HG02759 (cell line): ENCODE measurements around the gene SPNS1.
"Not testable (repeated sequence)": the region's sequence is repeated elsewhere in the genome, so short reads cannot be mapped to it uniquely, and the experiment has no call there.

Source experiments
- ATAC-seq: cut with Tn5 transposase; IDR thresholded peaks from one replicate; pipeline ENCODE4 v1.9.1; 2021; ENCODE audit warnings: mild to moderate bottlenecking, moderate library complexity; ENCODE audit not compliant: unreplicated experiment

The SPNS1 gene

DNA sequence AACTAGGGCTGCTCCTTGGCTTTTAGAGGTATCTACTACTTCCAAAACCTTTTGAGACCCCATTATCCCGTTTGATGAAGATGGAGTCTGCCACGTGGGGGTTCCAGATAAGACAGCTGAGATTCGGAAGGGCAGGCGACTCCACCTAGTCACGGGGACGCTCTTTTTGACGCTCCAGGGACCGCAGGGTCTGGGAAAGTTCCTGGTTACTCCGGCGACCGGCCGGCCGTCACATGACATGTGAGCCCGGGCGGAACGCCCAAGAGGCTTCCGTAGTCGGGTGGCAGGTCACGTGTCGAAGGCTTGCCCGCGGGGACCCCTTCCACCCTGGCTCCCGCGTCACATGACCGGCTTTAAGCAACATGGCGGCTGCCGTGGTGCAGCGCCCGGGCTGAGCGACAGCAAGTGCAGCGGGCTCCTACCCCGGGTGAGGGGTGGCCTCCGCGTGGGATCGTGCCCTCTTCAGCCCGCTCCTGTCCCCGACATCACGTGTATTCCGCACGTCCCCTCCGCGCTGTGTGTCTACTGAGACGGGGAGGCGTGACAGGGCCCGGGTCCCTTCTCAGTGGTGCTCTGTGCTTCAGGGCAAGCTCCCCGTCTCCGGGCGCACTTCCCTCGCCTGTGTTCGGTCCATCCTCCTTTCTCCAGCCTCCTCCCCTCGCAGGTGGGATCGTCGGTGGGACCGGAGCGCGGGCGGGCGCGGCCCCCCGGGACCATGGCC, at the start of gene SPNS1:
SPNS1 (plus strand) TSS at position 342 of the 721 bp plus-strand sequence; CDS start at position 716, 374 bp downstream.
- peak; percentile 92 for ATAC-seq

- ATAC-seq, result peak; percentile 29
Measured at GRCh38 chr16:28925386-28926228, 49.0 kb upstream of the SPNS1 start.

GRCh38 chr16:28926284-28926683, 48.3 kb upstream of the SPNS1 start:
- ATAC-seq, result not testable (repeated sequence)

GRCh38 chr16:28927815-28928214, 46.8 kb upstream of the SPNS1 start:
- ATAC-seq, result no peak

DNA sequence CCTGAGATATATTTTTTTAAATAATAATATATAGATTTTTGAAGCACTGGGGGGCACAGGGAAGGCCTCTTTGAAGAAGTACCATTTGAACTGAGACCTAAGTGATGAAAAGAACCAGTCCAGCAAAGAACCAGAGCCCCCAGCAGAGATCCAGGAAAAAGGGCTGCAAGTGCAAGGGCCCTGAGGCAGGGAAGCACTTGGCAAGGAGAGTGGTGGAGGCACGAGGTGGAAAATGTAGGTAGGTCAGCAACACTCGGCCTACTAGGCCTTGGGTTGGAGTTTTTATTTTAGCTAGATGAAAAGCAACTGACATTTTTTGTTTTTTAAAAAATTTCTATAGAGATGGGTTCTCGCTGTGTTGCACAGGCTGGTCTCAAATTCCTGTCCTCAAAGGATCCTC, 44.4 kb upstream of the SPNS1 start:
- ATAC-seq, result no peak

GRCh38 chr16:28930652-28931051, 43.9 kb upstream of the SPNS1 start:
- peak; percentile 68 for ATAC-seq

- ATAC-seq, result peak; percentile 51
Measured at GRCh38 chr16:28931801-28932225, 42.8 kb upstream of the SPNS1 start, which contains the start of gene CD19. Gene CD19 (plus strand): TSS chr16:28931971. CDS start chr16:28932001, 30 bp downstream.

GRCh38 chr16:28932339-28933141, 42.0 kb upstream of the SPNS1 start:
- ATAC-seq, result no peak

DNA sequence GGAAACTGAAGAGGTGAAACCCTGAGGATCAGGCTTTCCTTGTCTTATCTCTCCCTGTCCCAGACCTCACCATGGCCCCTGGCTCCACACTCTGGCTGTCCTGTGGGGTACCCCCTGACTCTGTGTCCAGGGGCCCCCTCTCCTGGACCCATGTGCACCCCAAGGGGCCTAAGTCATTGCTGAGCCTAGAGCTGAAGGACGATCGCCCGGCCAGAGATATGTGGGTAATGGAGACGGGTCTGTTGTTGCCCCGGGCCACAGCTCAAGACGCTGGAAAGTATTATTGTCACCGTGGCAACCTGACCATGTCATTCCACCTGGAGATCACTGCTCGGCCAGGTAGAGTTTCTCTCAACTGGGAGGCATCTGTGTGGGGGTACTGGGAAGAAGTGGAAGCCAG, 41.4 kb upstream of the SPNS1 start:
- ATAC-seq, result no peak

GRCh38 chr16:28935346-28935745, 39.2 kb upstream of the SPNS1 start:
- ATAC-seq, result no peak

DNA sequence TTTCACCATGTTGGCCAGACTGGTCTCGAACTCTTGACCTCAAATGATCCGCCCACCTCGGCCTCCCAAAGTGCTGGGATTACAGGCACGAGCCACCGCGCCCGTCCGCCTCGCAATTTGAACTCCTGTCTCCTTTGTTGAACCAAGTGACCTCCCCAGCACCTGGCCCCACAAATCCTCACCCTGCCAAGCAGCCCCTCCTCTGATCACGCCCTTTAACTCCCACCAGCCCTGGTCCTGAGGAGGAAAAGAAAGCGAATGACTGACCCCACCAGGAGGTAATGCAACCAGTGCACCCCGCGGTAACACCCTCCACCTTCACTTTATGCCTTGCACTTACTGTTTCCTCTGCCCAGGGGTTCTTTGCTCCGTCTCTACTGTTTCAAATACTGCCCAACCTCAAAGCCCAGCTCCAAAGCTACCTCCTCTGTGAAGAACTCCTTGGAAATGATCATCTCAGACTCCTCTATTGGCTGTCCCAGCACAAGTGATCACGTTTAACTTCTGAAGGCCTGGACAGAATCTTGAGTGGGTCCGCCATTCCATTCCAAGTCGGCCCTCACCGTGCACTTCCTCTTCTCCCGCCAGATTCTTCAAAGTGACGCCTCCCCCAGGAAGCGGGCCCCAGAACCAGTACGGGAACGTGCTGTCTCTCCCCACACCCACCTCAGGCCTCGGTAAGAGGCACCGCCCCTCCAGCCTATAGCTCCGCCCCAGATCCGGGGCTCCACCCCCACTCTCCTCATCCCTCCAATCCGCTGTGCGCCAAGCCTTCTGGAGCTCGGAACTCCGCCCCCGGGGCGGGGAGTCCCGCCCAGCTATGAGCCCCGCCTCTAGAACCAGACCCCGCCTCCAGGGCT, 38.4 kb upstream of the SPNS1 start:
- ATAC-seq, result peak; percentile 82

- ATAC-seq, result no peak
Measured at GRCh38 chr16:28936784-28937155, 37.8 kb upstream of the SPNS1 start.

DNA sequence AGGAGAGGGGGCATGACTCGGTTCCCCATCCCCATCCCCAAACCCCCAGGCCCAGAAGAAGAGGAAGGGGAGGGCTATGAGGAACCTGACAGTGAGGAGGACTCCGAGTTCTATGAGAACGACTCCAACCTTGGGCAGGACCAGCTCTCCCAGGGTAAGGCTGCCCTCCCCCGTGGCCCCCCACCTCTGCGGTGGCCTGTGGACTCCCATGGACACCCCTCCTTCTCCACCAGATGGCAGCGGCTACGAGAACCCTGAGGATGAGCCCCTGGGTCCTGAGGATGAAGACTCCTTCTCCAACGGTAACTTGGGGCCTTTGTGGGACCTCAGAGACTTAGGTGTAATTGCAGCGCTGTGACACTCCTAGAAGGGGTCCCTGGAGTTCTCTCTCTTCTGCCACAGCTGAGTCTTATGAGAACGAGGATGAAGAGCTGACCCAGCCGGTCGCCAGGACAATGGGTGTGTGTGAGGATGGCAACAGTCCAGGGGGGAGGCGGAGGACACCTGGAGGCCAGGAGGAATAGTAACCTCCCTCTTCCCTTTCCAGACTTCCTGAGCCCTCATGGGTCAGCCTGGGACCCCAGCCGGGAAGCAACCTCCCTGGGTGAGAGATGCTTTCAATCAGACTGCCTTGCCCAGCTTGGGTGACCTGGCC, 37.2 kb upstream of the SPNS1 start:
- no peak for ATAC-seq

GRCh38 chr16:28938721-28939120, 35.9 kb upstream of the SPNS1 start:
- no peak for ATAC-seq

GRCh38 chr16:28939825-28940224, 34.8 kb upstream of the SPNS1 start:
- ATAC-seq, result not testable (repeated sequence)

GRCh38 chr16:28943281-28943680, 31.3 kb upstream of the SPNS1 start:
- no peak for ATAC-seq

DNA sequence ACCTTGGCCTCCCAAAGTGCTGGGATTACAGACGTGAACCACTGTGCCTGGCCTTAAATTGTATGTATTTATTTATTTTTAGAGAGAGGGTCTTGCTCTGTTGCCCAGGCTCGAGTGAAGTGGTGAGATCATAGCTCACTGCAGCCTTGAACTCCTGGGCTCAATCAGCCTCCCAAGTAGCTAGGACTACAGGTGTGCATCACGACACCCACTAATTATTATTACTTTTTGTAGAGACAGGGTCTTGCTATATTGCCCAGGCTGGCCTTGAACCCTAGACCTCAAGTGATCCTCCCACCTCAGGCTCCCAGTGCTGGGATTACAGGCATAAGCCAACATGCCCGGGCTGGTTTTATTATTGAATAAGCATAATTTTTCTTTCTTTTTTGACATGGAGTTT, 27.9 kb upstream of the SPNS1 start:
- ATAC-seq, result no peak

DNA sequence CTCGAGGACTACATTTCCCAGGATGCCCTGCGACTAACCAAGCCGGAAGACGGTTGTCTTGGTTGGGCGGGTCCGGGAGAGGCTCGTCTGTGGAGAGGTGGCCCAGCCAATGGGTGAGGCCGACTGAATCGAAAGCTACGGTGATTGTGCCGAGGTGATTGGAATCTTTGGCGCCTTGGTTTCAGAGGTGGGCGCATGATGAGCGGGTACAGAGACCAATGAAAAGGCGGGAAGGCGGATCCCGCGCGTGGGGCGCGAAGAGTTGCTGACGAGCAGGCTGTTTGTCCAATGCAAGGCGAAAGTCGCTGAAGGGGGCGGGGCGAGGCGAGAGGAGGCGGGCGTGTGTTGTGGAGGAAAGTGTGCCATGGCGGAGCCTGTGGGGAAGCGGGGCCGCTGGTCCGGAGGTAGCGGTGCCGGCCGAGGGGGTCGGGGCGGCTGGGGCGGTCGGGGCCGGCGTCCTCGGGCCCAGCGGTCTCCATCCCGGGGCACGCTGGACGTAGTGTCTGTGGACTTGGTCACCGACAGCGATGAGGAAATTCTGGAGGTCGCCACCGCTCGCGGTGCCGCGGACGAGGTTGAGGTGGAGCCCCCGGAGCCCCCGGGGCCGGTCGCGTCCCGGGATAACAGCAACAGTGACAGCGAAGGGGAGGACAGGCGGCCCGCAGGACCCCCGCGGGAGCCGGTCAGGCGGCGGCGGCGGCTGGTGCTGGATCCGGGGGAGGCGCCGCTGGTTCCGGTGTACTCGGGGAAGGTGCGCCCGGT, 23.7 kb upstream of the SPNS1 start, which contains the start of gene NFATC2IP:
NFATC2IP (plus strand) TSS at position 290 of the 762 bp plus-strand sequence; CDS start at position 365, 75 bp downstream.
- ATAC-seq, result peak; percentile 95

DNA sequence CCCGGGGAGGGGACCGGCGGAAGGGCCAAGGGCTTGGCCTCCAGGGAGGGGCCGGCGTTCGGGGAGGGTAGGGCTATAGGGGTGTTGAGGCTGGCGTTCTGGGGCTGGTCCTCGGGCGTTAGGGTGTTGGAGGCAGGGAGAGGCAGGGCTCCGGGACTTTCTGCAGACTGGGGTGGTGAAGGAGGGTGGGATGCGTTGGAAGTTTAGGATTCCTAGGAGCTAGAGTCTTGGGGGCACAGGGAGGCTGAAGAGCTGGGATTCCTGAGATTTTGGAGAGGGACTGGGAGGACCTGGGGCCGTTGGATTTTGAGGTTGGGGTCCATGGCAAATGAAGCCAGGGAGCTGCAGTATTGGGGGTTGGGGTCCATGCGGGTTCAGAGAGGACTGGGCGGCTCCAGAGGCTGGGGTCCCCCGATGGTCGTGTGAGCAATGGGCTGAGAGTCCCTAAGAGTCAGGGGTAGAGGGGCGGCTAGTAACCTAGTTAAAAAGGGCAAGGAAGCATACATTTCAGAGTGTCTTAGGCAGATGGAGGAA, 23.1 kb upstream of the SPNS1 start:
- ATAC-seq, result no peak
